Measurements from ENCODE around the gene SLC6A11. TPM values are rescaled to one million over a fixed set of nuclear protein-coding genes. Genes with fewer than 3 reads are reported as not detected.

Gene SLC6A11
- total and polyA plus RNA-seq, 2 of the 13 experiments (the other 11 are each of a cell fraction or from before 2014, with no cell fraction given), result 17.9 to 34.5 TPM

- TF ChIP-seq PLSCR1 (CRISPR knock-in tag; IDR thresholded peaks at IDR 0.05; ENCODE audit: borderline replicate concordance) (no peak), FOXK1 (CRISPR knock-in tag; IDR thresholded peaks at IDR 0.05; ENCODE audit: borderline replicate concordance, low read depth) (peak; percentile 49; the same call in 1 of the 2 replicates), ZNF646 (CRISPR knock-in tag; IDR thresholded peaks at IDR 0.05) (no peak), MXI1 (IDR thresholded peaks at IDR 0.05; ENCODE audit: borderline replicate concordance, low read depth, low read length) (no peak), FOXK2 (IDR thresholded peaks at IDR 0.05) (peak; percentile 53), JUNB (CRISPR knock-in tag; IDR thresholded peaks at IDR 0.05; ENCODE audit: borderline replicate concordance) (peak; percentile 88), HMG20A (CRISPR knock-in tag; IDR thresholded peaks at IDR 0.05; ENCODE audit: borderline replicate concordance) (peak; percentile 45; the same call in 1 of the 2 replicates), ZNF10 (CRISPR knock-in tag; IDR thresholded peaks at IDR 0.05; ENCODE audit: borderline replicate concordance, low read depth) (no peak), SOX6 (IDR thresholded peaks at IDR 0.05) (no peak), SOX6 (CRISPR knock-in tag; IDR thresholded peaks at IDR 0.05) (peak; percentile 36; the same call in 1 of the 2 replicates), IKZF5 (CRISPR knock-in tag; IDR thresholded peaks at IDR 0.05) (no peak), SOX5 (CRISPR knock-in tag; IDR thresholded peaks at IDR 0.05; ENCODE audit: borderline replicate concordance) (peak; percentile 43; the same call in 1 of the 2 replicates), CHD2 (IDR thresholded peaks at IDR 0.05; ENCODE audit: low read depth, low read length) (no peak), ZNF615 (CRISPR knock-in tag; IDR thresholded peaks at IDR 0.05; ENCODE audit: borderline replicate concordance) (no peak), RARA (CRISPR knock-in tag; IDR thresholded peaks at IDR 0.05) (peak; percentile 55; the same call in 1 of the 2 replicates), RAD21 (CRISPR knock-in tag; IDR thresholded peaks at IDR 0.05) (no peak), FOXA3 (CRISPR knock-in tag; IDR thresholded peaks at IDR 0.05) (peak; percentile 88), MIXL1 (CRISPR knock-in tag; IDR thresholded peaks at IDR 0.05) (peak; percentile 43; the same call in 1 of the 2 replicates), THAP11 (CRISPR knock-in tag; IDR thresholded peaks at IDR 0.05) (peak; percentile 32; the same call in 1 of the 2 replicates), ZNF207 (IDR thresholded peaks at IDR 0.05; ENCODE audit: borderline replicate concordance) (no peak), SRSF4 (IDR thresholded peaks at IDR 0.05; ENCODE audit: low read depth, low read length, poor library complexity, severe bottlenecking) (no peak), FOXA1 (IDR thresholded peaks at IDR 0.05) (no peak), FOXA1 (CRISPR knock-in tag; IDR thresholded peaks at IDR 0.05) (peak; percentile 75), ELF3 (CRISPR knock-in tag; IDR thresholded peaks at IDR 0.05) (peak; percentile 74; the same call in 1 of the 2 replicates)
These were observed 39.2 kb downstream of the SLC6A11 start (continued) for GRCh38 chr3:10855083-10855870.

All from HepG2 (cell line).